NK-92 (cell line): ENCODE results near the gene LRRC59.
A peak's percentile ranks its signal among the peaks of the same experiment; 100 is the strongest.
"Not testable (repeated sequence)": the region's sequence is repeated elsewhere in the genome, so short reads cannot be mapped to it uniquely, and the experiment has no call there.

Experiments
- DNase-seq: peaks from one replicate; lab custom pipeline; 2025; ENCODE audit not compliant: unreplicated experiment; lab: John Stamatoyannopoulos, UW

The LRRC59 gene

DNA sequence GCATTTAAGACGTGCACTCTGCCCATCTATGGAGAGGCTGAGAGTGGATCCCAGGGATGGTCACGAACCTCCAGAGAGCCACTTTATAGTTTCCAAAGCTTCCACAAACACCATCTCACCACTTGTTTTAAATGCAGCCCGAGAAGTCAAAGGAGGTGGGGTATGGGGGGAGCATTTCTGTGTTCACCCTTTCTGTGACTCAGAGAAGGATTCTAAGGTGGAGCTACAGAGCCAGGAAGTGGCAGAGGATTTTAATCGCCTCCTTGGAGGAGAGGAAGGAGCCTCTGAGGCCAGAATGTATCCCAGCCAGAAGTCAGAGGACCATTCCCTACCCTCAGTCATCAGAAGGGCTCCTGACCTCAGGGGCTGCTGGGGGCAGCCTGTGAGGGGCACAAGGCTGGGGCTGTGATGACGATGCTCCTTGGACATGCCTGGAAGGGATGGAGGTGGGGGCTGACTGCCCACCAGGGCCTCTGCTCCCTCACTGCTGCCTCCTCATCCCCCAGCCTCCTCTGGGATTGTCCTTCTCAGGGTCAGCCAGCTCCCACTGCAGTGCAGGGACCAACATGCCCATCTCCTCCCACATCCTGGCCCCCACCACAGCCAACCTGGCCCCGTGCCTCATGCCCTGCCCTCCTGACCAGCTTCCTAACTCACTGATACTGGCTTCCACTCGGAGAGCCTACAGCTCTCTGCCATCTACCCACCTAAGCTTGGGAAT, 48.6 kb downstream of the LRRC59 start:
- DNase-seq = no peak

DNA sequence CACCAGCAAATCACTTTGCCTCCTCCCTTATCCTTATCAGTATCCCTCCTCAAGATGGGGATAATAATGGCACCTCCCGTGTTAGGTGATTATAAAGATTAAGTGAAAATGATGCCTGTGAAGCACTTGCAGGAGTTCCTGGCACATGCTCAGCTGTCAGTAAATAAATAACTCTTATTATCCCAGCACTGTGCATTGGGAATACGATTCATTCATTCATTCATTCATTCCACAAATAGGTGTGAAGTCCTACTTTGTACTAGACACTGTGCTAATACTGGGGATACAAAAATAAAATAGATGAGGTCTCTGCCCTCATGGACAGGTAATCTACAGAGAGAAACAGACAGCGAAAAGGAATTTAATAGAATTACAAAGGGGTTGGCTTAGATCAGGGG, 49.4 kb downstream of the LRRC59 start:
- no peak for DNase-seq

DNA sequence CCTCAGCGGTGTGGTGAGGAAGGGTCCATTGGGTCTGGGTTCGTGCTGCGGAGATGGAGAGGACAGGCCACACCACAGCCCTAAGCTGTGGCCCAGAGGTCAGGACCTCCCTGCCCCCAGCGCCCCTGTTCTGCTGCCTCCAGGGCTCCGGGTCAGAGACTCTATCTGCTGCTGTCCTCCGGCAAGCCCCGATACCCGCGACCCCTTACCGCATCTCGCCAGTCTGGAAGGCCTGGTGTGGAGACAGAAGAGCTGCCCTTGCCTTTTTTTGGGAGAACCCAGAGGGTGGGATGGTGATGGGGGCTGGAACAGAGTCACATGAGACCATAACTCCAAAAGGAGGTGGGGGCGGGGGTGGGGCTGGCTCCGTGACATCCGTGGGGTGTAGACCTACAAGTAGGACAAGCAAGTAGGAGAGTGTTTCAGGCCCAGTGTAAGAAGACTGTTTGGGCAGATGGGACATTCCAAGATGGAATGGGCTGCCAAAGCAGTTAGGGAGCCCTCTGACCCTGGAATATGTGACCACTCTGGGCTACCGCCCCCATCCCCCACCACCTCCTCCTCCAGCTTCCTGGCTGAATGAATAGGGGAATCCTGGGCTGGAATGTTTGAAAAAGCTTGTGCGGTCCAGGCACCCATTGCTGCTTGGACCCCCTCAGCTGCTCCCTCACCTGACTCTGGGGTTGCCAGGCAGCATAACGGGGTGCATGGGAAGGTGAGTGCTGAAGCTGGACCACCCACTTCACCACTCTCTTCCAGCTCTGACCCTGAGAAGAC, 50.0 kb downstream of the LRRC59 start:
- no peak for DNase-seq

DNA sequence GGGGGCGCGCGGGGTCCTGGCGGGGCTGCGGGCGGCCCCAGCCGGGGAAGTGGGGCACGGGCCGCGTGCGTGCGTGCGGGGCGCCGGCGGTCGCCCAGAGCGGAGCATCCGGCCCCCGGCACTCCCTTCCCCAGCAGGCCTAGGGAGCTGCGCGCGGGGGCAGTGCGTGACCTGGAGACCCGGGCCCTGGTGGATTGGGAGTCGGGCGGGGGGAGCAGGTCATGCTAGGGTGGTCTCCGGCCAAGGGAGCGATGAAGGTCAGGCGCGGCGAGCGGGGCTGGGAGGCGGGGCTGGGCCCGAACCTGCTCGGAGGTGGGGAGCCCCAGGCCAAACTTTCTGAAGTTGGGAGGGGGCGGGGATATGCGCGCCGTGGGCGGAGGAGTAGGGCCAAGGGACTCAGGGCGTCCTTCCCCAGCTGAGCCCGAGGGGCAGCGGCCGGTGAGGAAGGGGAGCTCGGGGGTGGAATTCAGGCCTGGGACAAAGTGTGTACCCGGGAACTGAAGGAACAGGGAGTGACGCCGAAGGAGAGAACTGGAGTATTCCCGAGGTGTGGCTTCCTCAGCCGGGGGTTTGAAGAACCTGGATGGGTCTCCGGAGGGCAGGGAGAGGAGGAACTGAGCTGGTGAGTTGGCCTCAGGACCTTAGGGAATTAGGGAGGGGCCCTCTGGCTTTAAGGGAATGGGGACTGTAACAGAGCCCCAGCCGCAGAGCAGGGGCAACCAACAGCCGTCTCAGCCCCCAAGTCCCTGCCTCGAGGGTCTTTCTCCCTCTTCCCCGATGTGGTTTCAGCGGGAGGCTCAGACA, 50.8 kb downstream of the LRRC59 start:
- DNase-seq = no peak

DNA sequence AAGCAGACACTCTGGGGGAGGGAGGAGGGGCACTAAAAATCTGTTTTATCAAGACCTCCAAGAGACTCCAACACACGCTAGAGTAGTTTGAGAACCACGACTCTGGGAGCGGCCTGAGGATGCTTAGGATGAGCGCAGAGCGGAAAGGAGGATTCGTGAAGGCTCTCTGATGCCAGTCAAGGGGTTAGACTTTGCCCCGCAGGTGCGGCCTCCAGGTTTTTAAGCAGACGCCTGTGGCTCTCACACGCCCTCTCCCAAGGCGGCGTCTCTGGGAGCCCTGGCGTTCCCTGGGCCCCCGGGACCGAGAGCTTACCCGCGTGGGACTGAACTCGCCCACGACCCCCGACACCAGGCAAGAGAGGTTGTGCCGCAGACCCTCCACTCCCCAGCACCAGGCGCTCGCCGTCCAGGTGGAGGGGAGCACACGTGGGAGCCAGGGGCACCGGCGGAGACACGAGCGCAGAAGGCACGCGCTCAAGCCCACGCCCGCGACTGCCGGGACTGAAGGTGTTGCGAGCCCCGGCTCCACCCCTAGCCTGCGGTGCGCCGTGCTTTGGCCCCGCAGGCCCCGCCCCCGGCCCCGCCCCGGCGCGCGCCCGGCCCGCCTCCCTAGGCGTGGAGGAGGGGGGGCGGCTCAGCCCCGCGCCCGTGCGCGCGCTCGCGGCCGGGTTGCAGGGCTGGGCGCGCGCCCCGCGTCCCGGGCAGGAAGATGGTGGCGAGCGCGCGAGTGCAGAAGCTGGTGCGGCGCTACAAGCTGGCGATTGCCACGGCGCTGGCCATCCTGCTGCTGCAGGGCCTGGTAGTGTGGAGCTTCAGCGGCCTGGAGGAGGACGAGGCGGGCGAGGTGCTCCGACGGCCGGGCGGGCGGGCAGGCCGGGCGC, 51.7 kb downstream of the LRRC59 start, which contains the start of gene XYLT2:
Gene XYLT2 (plus strand): TSS at position 695 of the 881 bp plus-strand sequence. CDS start 15 bp downstream, at position 710.
- DNase-seq = peak; percentile 50

DNA sequence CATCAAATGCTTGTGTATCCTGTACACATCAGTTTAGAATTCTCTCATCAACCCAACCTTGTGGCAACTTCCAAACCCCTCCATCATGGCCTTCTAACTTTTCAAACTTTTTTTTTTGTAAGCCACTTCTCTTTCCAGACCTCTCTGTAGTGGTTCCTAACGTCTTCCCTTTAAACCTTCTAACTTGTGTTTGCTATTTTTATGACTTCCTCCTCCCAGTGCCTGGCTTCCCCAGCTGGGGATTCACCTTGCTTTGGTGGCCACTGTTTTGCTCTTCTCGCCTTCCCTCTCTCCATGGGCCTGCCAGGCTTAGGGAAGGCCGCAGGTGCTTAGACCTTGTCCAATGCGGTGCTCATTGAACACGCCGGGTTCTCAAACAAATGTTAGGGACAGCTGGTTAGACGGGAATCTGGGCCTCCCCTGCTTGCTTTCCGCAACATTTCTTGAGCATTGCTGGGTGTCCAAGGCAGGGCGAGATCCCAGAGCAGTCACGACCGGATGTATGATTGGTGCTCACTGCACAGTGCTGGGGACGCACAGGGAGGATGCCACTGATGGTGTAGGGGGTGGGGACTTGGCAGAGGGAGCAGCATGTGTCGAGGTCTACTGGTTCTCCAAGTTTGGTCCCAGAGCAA, 52.5 kb downstream of the LRRC59 start:
- DNase-seq = no peak

DNA sequence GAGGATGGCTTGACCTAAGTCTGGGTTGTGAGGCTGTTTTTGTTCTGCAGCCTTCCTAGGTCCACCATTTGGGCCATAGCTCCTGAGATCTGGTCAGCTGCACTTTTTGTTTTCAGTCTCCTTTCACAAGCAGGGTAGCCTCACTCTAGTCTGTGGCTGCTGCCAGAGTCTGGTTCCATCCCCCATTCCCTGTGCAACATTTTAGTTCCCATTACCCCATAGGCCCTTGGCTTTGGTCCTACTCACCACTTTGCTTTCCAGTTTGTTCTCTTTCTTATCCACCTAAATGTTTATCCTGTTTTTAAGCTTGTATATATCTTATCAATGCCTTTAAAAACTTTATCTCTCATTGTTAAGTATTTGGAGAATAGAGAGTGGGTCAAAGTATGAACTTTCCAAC, 57.9 kb downstream of the LRRC59 start:
- no peak for DNase-seq

DNA sequence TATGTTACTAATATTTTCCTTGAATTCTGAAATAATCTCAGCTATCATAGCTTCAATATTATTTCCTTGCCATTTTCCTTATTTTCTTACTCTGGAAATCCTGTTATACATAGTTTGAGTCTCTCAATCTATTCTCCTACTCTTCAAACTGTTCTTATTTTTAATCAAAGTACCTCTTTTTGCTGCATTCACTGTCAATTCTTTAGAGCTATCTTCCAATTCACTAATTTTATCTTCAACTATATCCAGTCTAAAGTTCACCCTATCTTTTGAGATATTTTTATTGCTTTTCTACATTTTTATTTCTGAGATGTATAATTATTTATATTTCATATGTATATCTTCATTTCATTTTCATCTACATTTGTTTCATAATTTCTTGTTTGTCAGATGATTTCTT, 58.7 kb downstream of the LRRC59 start:
- DNase-seq = no peak

DNA sequence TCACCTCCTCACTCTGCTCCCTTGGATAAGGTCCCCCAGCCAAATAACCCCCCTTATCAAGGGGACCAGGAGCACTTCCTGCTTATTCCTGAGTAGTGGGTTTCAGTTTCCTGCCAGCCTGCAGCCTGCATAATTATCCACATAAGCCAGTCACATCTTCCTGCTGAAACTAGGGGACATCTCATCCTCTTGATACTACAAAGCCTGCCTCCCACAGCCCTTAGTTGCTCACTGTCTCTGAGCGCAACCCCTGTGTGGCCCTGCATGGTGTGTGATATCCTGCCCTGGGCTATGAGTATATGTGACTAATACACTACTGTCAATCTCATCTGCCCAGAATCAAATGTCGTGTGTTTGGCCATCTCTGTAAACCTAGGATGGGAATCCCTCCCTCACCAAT, 59.4 kb downstream of the LRRC59 start:
- no peak for DNase-seq

DNA sequence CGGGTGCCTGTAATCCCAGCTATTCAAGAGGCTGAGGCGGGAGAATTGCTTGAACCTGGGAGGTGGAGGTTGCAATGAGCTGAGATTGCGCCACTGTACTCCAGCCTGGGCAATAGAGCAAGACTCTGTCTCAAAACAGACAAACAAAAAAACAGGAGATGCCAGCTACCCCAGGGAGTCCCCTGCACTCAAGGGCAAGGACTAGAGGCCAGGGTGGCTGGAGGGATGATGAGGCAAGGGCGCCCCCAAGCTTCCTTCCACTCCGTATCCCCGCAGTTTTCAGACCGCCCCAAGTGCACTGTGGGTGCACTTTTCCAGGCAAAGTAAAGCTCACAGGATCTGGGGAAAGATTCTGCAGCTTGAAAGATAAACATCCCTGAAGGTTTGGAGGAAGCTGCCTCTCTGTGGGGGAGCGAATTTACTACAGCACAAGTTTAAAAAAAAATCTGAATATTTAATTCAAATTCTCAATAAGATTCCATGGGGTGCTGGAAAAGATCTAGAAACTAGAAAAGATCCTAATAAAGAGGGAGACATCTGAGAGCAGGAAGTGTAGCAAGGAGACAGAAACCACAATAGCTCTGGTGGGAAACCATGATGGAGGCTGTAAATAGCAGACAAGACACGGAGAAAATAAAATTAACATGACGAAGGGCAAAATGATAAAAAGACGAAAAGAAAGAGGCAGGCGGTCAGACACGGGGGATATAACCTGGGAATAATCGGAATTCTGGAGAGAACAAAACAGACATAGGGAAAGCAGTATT, 63.8 kb downstream of the LRRC59 start:
- DNase-seq = not testable (repeated sequence)

DNA sequence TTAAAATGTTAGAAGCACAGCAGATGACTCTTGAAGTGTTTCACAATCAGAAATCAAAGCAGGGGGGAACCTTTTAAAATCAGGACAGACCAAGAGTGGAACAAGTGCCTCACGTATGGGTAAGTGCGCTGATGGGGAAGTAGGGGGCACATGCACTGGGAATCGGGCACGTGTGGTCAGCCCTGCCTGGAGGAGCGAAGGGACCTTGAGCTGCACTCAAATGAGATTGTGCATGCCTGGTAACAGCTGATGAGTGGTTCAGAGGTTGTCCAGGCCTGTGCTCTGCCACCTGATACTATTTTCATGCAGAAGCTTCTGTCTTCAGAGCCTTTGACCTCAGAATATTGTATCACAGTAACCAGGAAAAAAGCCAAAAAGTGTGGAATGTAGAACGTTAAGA, 65.1 kb downstream of the LRRC59 start:
- no peak for DNase-seq
